COR-L47 (cell line): ENCODE data around the gene PRKAR1B.

Experiments
- DNase-seq: peaks from one replicate; lab custom pipeline; 2025; lab: John Stamatoyannopoulos, UW

Gene PRKAR1B

GRCh38 chr7:721619-722248 is 5.3 kb downstream of the PRKAR1B start:
- no peak for DNase-seq

GRCh38 chr7:716636-717035 is 10.4 kb downstream of the PRKAR1B start:
- DNase-seq: no peak

- no peak for DNase-seq
Measured at GRCh38 chr7:716222-716621, 10.9 kb downstream of the PRKAR1B start.

GRCh38 chr7:714251-714671 is 12.8 kb downstream of the PRKAR1B start:
- no peak for DNase-seq

GRCh38 chr7:713488-714230 is 13.4 kb downstream of the PRKAR1B start:
- no peak for DNase-seq

GRCh38 chr7:713139-713457 is 14.0 kb downstream of the PRKAR1B start:
- DNase-seq: no peak

GRCh38 chr7:712381-713138 is 14.5 kb downstream of the PRKAR1B start:
- no peak for DNase-seq

GRCh38 chr7:711922-712380 is 15.1 kb downstream of the PRKAR1B start:
- DNase-seq: no peak

- no peak for DNase-seq
Measured at GRCh38 chr7:711093-711921, 15.8 kb downstream of the PRKAR1B start.

GRCh38 chr7:710161-710560 is 16.9 kb downstream of the PRKAR1B start:
- no peak for DNase-seq

GRCh38 chr7:707296-708000 is 19.6 kb downstream of the PRKAR1B start:
- DNase-seq: no peak

- no peak for DNase-seq
Measured at GRCh38 chr7:706721-707120, 20.4 kb downstream of the PRKAR1B start.

GRCh38 chr7:703049-703448 is 24.0 kb downstream of the PRKAR1B start:
- DNase-seq: no peak

GRCh38 chr7:701086-701671 is 25.9 kb downstream of the PRKAR1B start:
- DNase-seq: no peak

GRCh38 chr7:699476-700170 is 27.5 kb downstream of the PRKAR1B start:
- DNase-seq: no peak

- no peak for DNase-seq
Measured at GRCh38 chr7:698515-699475, 28.3 kb downstream of the PRKAR1B start.

- DNase-seq: no peak
Measured at GRCh38 chr7:696812-697551, 30.1 kb downstream of the PRKAR1B start.

- DNase-seq: no peak
Measured at GRCh38 chr7:696426-696811, 30.7 kb downstream of the PRKAR1B start.

GRCh38 chr7:693280-693679 is 33.8 kb downstream of the PRKAR1B start:
- no peak for DNase-seq
